HepG2 (cell line): ENCODE measurements around the gene XPOT. TPM values are rescaled to one million over a fixed set of nuclear protein-coding genes. Genes with fewer than 3 reads are reported as not detected.

Source experiments
- ATAC-seq: fragments of 200-7000 bp; cut with Tn5 transposase; 3 replicates; pipeline ENCODE4 v1.9.1; 2020; ENCODE audit warnings: mild to moderate bottlenecking, moderate library complexity
- BruUV-seq: library from RNA; stranded (reverse); fragments of 400-500 nt; replicated peaks from 2 replicates; lab custom pipeline; 2021; lab: Mats Ljungman, UMichigan
- CTCF ChIA-PET: fragments of 300-600 bp; formaldehyde crosslinking; extraction: SDS; loops from one replicate; lab custom pipeline; 2021; ENCODE audit warnings: low total read pairs, inconsistent platforms, low intra/inter-chr PET ratio; lab: Yijun Ruan, JAX
- POLR2A ChIA-PET: fragments of 350-600 bp; sonication (Branson Sonifier 250); formaldehyde crosslinking; loops from one replicate; lab custom pipeline; 2020; ENCODE audit warnings: antibody characterized with exemption, inconsistent platforms; lab: Yijun Ruan, JAX
- DNase-seq: peaks from one replicate; pipeline ENCODE4 v3.0.0-alpha.2; 2015; ENCODE audit warnings: low spot score
- FAIRE-seq: peaks from 3 replicates; lab custom pipeline; 2011; peaks lifted over from hg19 to GRCh38; lab: Jason Lieb, UNC
- H2AFZ ChIP-seq: one replicate; pipeline ENCODE4 v1.6.1; 2011; ENCODE audit warnings: low read length, inconsistent platforms
- H3K27ac ChIP-seq: fragments of 300-600 bp; 3 replicates; pipeline ENCODE4 v1.8.0; 2011; ENCODE audit warnings: mixed run types, mild to moderate bottlenecking, mixed read lengths, low read length, inconsistent platforms; ENCODE audit not compliant: insufficient read depth; ENCODE audit errors: extremely low read length
- H3K27me3 ChIP-seq, 2 experiments: fragments of 200-600 bp in 1 of 2; 2 replicates in 1 of 2; 3 replicates in 1 of 2; pipeline versions ENCODE4 v1.6.0 to v1.8.0; 2011; ENCODE audit warnings: low read length in 2 of 2, mild to moderate bottlenecking in 2 of 2, moderate library complexity in 2 of 2, inconsistent platforms in 1 of 2; ENCODE audit not compliant: insufficient read depth in 2 of 2, control insufficient read depth in 1 of 2
- H3K36me3 ChIP-seq, 2 experiments: fragments of 200-600 bp in 1 of 2; replicated peaks in 1 of 2; 2 replicates in 1 of 2; 3 replicates in 1 of 2; pipeline versions ENCODE4 v1.5.1 to v1.8.0; 2011; ENCODE audit warnings: low read length in 2 of 2, inconsistent platforms in 1 of 2; ENCODE audit not compliant: insufficient read depth in 2 of 2, control insufficient read depth in 1 of 2
- H3K4me1 ChIP-seq: 2 replicates; pipeline ENCODE4 v1.5.1; 2012; ENCODE audit warnings: low read length, inconsistent platforms; ENCODE audit not compliant: insufficient read depth
- H3K4me2 ChIP-seq: 2 replicates; pipeline ENCODE4 v1.6.0; 2011; ENCODE audit warnings: low read depth, low read length, inconsistent platforms
- H3K4me3 ChIP-seq, 3 experiments: fragments of 200-600 bp in 1 of 3; sonication (generic), shearing (Covaris generic) in 1 of 3; replicated peaks in 1 of 3; 2 replicates each; pipeline ENCODE4 v1.5.1; 2011 to 2016; ENCODE audit warnings: low read length in 3 of 3, inconsistent platforms in 2 of 3, low read depth in 2 of 3, mild to moderate bottlenecking in 2 of 3, control low read depth in 1 of 3, mixed read lengths in 1 of 3; ENCODE audit not compliant: insufficient read depth in 1 of 3
- H3K79me2 ChIP-seq: one replicate; pipeline ENCODE4 v1.6.1; 2011; ENCODE audit warnings: low read length, inconsistent platforms; ENCODE audit not compliant: insufficient read depth
- H3K9ac ChIP-seq: 2 replicates; pipeline ENCODE4 v1.6.0; 2011; ENCODE audit warnings: mild to moderate bottlenecking, low read depth, low read length, inconsistent platforms; ENCODE audit not compliant: insufficient read depth
- H3K9me3 ChIP-seq: 2 replicates; pipeline ENCODE4 v1.5.1; 2012; ENCODE audit warnings: mild to moderate bottlenecking, low read length
- H4K20me1 ChIP-seq: 2 replicates; pipeline ENCODE4 v1.6.0; 2011; ENCODE audit warnings: inconsistent platforms, mild to moderate bottlenecking, low read length, moderate library complexity; ENCODE audit not compliant: insufficient read depth
- MAFF ChIP-seq: IDR thresholded peaks from 2 replicates; pipeline ENCODE4 v1.6.1; 2011; ENCODE audit warnings: low read depth, low read length, improper control_type of control experiment
- NCOA5 ChIP-seq: sonication (generic); formaldehyde crosslinking; IDR thresholded peaks from 2 replicates; pipeline ENCODE4 v1.4.0; 2020; ENCODE audit warnings: missing genetic modification reagents
- TBL1XR1 ChIP-seq: fragments of 150-350 bp; IDR thresholded peaks from 2 replicates; pipeline ENCODE4 v1.6.1; 2014; ENCODE audit warnings: borderline replicate concordance, low read length; ENCODE audit not compliant: partially characterized antibody
- TSC22D2 ChIP-seq: sonication (generic); formaldehyde crosslinking; IDR thresholded peaks from 2 replicates; pipeline ENCODE4 v1.5.1; 2020; ENCODE audit warnings: missing genetic modification reagents, mild to moderate bottlenecking, borderline replicate concordance
- XRCC5 ChIP-seq: fragments of 200-400 bp; formaldehyde crosslinking; optimal IDR thresholded peaks from 2 replicates; pipeline ENCODE3; 2017; ENCODE audit warnings: mild to moderate bottlenecking, low read length
- ZC3H4 ChIP-seq: sonication (generic); formaldehyde crosslinking; IDR thresholded peaks from 2 replicates; pipeline ENCODE4 v1.4.0; 2020; ENCODE audit warnings: missing genetic modification reagents, borderline replicate concordance
- ZNF121 ChIP-seq: sonication (generic); formaldehyde crosslinking; IDR thresholded peaks from 2 replicates; pipeline ENCODE4 v1.5.0; 2020; ENCODE audit warnings: mild to moderate bottlenecking, missing genetic modification reagents
- ZNF18 ChIP-seq: sonication (generic); formaldehyde crosslinking; IDR thresholded peaks from 2 replicates; pipeline ENCODE4 v1.8.0; 2022; ENCODE audit warnings: mild to moderate bottlenecking, missing genetic modification reagents; ENCODE audit not compliant: insufficient replicate concordance
- ZNF235 ChIP-seq: sonication (generic); formaldehyde crosslinking; IDR thresholded peaks from 2 replicates; pipeline ENCODE4 v1.8.1; 2023; ENCODE audit warnings: mild to moderate bottlenecking, missing genetic modification reagents, borderline replicate concordance
- ZNF552 ChIP-seq: sonication (generic); formaldehyde crosslinking; IDR thresholded peaks from 2 replicates; pipeline ENCODE4 v1.9.0; 2022; ENCODE audit warnings: missing genetic modification reagents, mild to moderate bottlenecking, borderline replicate concordance
- WGBS: methylation state at CpG from one replicate; pipeline ENCODE4 v1.1.6; 2017; ENCODE audit warnings: low lambda C conversion rate; 5-methylcytosine and 5-hydroxymethylcytosine counted together
- in situ Hi-C: cut with HindIII; loops from 2 replicates; pipeline ENCODE4 v1.10.0; 2017; ENCODE audit warnings: low pct_unique_long_range_greater_than_20kb; ENCODE audit not compliant: extremely low pct_ligation_motif_present
- intact Hi-C: fragments of 100-400 bp; cut with micrococcal nuclease; formaldehyde crosslinking; loops from one replicate; pipeline ENCODE4 v1.10.0; 2022; ENCODE audit not compliant: unreplicated experiment
- polyA plus RNA-seq, 8 experiments: library from polyadenylated mRNA; depleted of rRNA in 3 of 8; stranded (reverse) in 7 of 8; unstranded in 1 of 8; fragments of >200 nt; fragmentation: Illumina TruSeq in 4 of 8; extraction: Trizol in 4 of 8; gene quantifications; 2 replicates each; pipeline versions ENCODE4 v1.2.1 to v1.2.3, GENCODE V29; 2011 to 2016; ENCODE audit warnings: low read depth in 4 of 8, missing spikeins in 1 of 8, mixed read lengths in 1 of 8; ENCODE audit not compliant: insufficient read depth in 1 of 8
- total RNA-seq, 5 experiments: library from RNA; depleted of rRNA; stranded (reverse); fragments of >200 nt; fragmentation: Illumina TruSeq; extraction: Trizol; gene quantifications; 2 replicates each; pipeline ENCODE4 v1.2.3, GENCODE V29; 2016; ENCODE audit warnings: low read depth in 1 of 5
- TF ChIP-seq, protein P1 (sequence below): IDR thresholded peaks from 2 replicates; pipeline ENCODE4 v1.4.0; 2020; ENCODE audit warnings: mild to moderate bottlenecking, missing genetic modification reagents

The XPOT gene
- total and polyA plus RNA-seq, 2 of the 13 experiments (the other 11 are each of a cell fraction or from before 2014, with no cell fraction given), result 93.8 to 102 TPM

DNA sequence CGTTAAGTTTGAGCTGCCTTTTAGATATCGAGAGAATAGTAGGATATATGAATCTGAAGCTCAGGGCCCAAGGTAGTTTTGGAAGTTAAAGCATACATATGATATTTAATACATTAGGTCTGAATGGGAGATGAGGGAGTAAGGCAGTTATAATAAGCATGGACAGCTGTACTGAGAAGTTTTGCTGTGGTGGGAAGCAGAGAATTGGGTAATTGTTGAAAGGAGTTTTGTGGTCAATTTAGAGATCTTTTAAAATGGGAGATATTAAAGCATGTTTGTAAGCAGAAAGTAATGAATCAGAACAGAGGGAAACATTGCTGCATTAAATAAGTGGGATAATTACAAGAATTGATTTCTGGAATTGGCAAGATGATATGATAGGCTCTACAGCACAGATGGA is 69.0 kb downstream of the XPOT start:
- intact Hi-C loops, result no loop called here
- TF ChIP-seq TSC22D2 (CRISPR knock-in tag) (no peak), ZNF235 (CRISPR knock-in tag) (no peak), NCOA5 (CRISPR knock-in tag) (no peak), ZC3H4 (CRISPR knock-in tag) (no peak), MAFF (no peak), ZNF18 (no peak), TBL1XR1 (no peak), XRCC5 (no peak), ZNF121 (CRISPR knock-in tag) (no peak), ZNF552 (CRISPR knock-in tag) (no peak)
- TF ChIP-seq, protein P1, sequence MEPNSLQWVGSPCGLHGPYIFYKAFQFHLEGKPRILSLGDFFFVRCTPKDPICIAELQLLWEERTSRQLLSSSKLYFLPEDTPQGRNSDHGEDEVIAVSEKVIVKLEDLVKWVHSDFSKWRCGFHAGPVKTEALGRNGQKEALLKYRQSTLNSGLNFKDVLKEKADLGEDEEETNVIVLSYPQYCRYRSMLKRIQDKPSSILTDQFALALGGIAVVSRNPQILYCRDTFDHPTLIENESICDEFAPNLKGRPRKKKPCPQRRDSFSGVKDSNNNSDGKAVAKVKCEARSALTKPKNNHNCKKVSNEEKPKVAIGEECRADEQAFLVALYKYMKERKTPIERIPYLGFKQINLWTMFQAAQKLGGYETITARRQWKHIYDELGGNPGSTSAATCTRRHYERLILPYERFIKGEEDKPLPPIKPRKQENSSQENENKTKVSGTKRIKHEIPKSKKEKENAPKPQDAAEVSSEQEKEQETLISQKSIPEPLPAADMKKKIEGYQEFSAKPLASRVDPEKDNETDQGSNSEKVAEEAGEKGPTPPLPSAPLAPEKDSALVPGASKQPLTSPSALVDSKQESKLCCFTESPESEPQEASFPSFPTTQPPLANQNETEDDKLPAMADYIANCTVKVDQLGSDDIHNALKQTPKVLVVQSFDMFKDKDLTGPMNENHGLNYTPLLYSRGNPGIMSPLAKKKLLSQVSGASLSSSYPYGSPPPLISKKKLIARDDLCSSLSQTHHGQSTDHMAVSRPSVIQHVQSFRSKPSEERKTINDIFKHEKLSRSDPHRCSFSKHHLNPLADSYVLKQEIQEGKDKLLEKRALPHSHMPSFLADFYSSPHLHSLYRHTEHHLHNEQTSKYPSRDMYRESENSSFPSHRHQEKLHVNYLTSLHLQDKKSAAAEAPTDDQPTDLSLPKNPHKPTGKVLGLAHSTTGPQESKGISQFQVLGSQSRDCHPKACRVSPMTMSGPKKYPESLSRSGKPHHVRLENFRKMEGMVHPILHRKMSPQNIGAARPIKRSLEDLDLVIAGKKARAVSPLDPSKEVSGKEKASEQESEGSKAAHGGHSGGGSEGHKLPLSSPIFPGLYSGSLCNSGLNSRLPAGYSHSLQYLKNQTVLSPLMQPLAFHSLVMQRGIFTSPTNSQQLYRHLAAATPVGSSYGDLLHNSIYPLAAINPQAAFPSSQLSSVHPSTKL (CRISPR knock-in tag), result no peak
- TF ChIP-seq, all 625 proteins: peak for 0
- Histone ChIP-seq H3K27ac (no peak overlapping the region), H4K20me1 (no peaks in the 10 kb centered on the region), H3K9ac (no peak overlapping the region), H3K9me3 (no peaks in the 10 kb centered on the region), H3K4me1 (no peaks in the 10 kb centered on the region), H3K4me3 (no peak overlapping the region), H3K4me2 (no peak overlapping the region), H3K36me3 (peaks cover 12 to 61% of the 10 kb centered on the region in 2 experiments), H3K79me2 (peaks cover 8% of the 10 kb centered on the region), H2AFZ (no peak overlapping the region), H3K27me3 (no peaks in the 10 kb centered on the region; a peak in 1 of 5 replicates)
- BruUV-seq, result TSS peak; percentile 6
- ATAC-seq (no peak), DNase-seq (no peak), FAIRE-seq (no peak)
- in situ Hi-C loops, result no loop called here
- 100% methylated on average over 2 of the region's 2 CpGs for WGBS
- CTCF ChIA-PET, result no interaction called here
- POLR2A ChIA-PET, result interaction anchor here (1.6 kb wide), 1 partner anchor 10 kb away, joined by 4 read pairs; no protein-coding TSS in a partner anchor
